GM18861 (cell line): ENCODE measurements around the gene RAB29.

Experiments used
- ATAC-seq: cut with Tn5 transposase; IDR thresholded peaks from one replicate; pipeline ENCODE4 v1.9.1; 2021; ENCODE audit not compliant: unreplicated experiment

The RAB29 gene

GRCh38 chr1:205766038-205766437 is 9.2 kb downstream of the RAB29 start:
- no peak for ATAC-seq

GRCh38 chr1:205764578-205764977 is 10.7 kb downstream of the RAB29 start:
- ATAC-seq = no peak

- no peak for ATAC-seq
These were observed 11.3 kb downstream of the RAB29 start for GRCh38 chr1:205763980-205764379.

GRCh38 chr1:205760606-205761005 is 14.7 kb downstream of the RAB29 start:
- no peak for ATAC-seq

- ATAC-seq = no peak
These were observed 18.7 kb downstream of the RAB29 start for GRCh38 chr1:205756552-205756951.

- ATAC-seq = no peak
These were observed 20.4 kb downstream of the RAB29 start for GRCh38 chr1:205754857-205755256.

- no peak for ATAC-seq
These were observed 24.1 kb downstream of the RAB29 start for GRCh38 chr1:205751036-205751651.

GRCh38 chr1:205750138-205751035 is 24.9 kb downstream of the RAB29 start, which contains the start of gene NUCKS1:
Gene NUCKS1 (minus strand): TSS chr1:205750182. CDS start chr1:205749973, 209 bp downstream.
- ATAC-seq = peak; percentile 72

GRCh38 chr1:205749234-205750137 is 25.8 kb downstream of the RAB29 start:
- ATAC-seq = peak; percentile 57

GRCh38 chr1:205748403-205749233 is 26.7 kb downstream of the RAB29 start:
- ATAC-seq = peak; percentile 2

- ATAC-seq = no peak
These were observed 28.4 kb downstream of the RAB29 start for GRCh38 chr1:205746757-205747412.

GRCh38 chr1:205744403-205744802 is 30.9 kb downstream of the RAB29 start:
- ATAC-seq = no peak

- ATAC-seq = no peak
These were observed 31.3 kb downstream of the RAB29 start for GRCh38 chr1:205743977-205744376.

- ATAC-seq = no peak
These were observed 33.6 kb downstream of the RAB29 start for GRCh38 chr1:205741681-205742080.

GRCh38 chr1:205739348-205740160 is 35.7 kb downstream of the RAB29 start:
- no peak for ATAC-seq

GRCh38 chr1:205735218-205735617 is 40.1 kb downstream of the RAB29 start:
- no peak for ATAC-seq

GRCh38 chr1:205733438-205734175 is 41.7 kb downstream of the RAB29 start:
- ATAC-seq = no peak

- ATAC-seq = no peak
These were observed 45.2 kb downstream of the RAB29 start for GRCh38 chr1:205729945-205730610.
